DMS 273 (cell line): ENCODE data around the gene MTA2.
A peak's percentile ranks its signal among the peaks of the same experiment; 100 is the strongest.
"Not testable (repeated sequence)": the region's sequence is repeated elsewhere in the genome, so short reads cannot be mapped to it uniquely, and the experiment has no call there.

Source experiments
- DNase-seq: peaks from one replicate; lab custom pipeline; 2025; ENCODE audit not compliant: unreplicated experiment; lab: John Stamatoyannopoulos, UW

The MTA2 gene

DNA sequence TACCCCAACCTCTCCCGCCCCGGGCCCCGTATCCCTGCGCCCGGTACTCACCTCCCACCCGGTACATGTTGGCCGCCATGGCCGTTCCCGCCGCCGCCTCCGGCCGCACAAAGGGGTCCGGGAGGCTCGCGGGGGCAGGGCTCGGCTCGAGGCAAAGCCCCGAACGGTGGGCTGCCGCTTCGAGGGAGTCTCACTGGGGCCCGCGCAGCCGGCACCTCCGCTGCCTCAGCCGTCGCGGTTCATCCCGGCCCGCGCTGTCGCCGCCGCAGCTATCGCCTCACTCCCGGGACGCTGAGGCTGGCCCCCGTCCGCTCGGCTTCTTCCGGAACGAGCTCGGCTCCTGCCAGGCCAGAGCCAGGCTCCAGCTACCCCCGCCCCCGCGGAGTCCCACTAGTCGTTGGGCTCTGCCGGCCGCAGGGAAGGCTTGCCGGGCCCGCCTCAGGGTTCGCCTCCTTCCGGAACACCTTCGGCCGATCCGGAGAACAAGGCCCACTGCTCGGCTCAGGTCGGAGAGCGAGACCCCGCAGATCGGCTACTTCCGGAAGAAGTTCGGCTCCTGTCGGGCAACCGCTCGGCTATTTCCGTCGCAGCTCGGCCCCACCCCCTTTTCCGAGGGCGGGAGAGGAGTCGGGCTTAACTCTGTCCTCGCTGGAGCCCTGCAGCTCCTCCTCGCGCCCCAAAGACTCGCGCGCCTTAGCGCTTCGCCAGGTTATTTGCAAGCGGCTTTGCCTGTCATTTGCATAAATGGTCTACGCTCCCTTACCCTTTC is at the start of gene MTA2:
Gene MTA2, minus strand, starts transcription at position 494 of the 769 bp plus-strand sequence. Its CDS starts 415 bp downstream, at position 79.
- peak; percentile 98 for DNase-seq

DNA sequence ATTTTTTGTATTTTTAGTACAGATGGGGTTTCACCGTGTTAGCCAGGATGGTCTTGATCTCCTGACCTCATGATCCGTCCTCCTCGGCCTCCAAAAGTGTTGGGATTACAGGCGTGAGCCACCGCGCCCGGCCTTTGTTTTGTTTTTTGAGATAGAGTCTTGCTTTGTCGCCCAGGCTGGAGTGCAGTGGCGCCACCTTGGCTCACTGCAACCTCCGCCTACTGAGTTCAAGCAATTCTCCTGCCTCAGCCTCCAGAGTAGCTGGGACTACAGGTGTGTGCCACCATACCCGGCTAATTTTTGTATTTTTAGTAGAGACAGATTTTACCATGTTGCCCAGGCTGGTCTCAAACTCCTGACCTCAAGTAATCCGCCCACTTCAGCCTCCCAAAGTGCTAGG is 48.6 kb upstream of the MTA2 start:
- not testable (repeated sequence) for DNase-seq

DNA sequence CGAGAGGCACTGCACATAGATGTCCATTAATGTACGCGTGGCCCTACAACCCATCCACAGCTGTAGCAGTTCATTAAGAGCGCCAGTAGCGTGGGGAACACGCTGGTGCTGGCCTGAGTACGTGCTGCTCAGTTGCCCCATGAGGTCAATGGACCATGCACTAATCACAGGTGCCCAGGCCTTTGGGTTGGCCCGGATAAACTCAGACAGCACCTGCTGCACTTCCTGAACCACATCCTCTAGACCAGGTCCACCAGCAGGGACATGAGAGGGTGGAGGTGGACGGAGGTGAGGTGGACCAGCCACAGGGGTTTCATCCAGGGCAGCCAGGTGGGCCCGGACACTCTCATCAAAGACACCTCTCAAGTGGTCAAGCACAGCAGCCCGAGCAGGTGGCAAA is 47.8 kb upstream of the MTA2 start:
- no peak for DNase-seq

DNA sequence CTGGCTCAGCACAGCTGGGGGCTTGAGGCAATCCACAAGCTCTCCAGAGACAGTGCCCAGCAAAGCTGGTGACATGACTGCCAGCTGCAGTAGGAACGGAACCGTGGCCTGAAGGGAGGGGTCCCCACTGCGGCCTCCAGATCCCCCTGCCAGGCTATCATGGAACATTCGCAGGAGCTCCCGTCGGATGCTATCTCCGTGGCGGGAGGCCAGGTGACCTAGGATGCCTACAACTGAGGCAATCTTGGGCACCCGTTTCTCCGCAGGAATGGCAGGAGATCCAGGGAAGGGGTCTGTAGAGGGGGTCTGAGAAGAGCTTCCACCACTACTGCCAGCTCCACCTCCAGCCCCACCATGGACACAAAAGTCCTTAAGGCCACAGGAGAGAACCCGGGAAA is 47.3 kb upstream of the MTA2 start:
- DNase-seq = no peak

DNA sequence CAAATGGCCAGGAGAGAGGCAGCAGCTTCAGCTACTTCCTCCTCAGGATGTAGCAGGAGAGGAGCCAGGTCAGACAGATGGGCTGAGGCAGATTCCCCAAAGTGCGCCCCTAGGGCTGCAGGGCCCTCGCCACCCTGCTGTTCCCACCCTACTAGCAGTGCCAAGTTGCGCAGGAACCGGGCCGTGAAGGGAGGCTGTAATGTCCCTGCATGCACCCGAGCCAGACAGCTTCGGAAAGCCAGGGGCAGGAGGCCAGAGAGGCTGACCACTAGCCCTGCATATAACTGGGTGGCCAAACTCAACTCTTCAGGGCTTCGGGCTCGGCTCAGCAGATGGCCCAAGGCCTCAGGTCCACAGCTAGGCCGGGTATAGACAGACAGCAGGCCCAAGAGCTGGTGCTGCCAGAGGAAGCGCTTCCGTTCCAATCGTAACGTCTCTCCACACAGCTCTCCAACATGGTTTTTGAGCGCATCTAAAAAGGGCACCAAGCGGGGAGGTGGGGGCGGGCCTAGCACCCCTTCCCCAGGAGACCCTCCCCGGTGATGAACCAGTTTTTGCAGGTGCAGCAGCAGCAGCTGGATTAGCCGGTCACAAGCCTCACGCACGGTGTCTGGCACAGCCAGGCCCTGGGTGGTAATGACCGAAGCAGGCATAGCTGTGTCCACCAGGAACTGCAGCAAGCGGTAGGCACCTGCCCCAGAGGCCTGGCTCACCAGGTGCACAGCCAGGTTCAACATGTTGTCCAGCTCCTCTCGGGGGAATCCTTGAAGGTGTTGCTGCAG is 46.7 kb upstream of the MTA2 start:
- DNase-seq = peak; percentile 11

DNA sequence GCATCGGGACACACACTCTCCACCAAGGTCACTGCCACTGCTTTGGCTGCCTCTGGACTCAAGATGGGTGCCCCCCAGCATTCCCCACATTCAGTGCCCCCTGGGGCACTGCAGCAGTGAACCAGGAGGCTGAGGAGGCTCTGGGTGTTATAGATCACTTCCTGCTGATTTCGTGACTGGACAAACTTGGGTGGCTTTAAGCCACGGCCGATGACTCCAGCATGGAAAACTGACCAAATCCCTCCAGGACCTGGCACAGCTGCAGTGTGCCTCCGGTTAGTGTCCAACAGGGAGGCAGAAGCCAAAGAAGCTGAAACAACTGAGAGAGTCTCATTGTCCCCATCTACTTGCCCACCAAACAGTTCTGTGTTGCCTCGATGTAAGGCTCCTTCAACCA is 45.9 kb upstream of the MTA2 start:
- DNase-seq = no peak

DNA sequence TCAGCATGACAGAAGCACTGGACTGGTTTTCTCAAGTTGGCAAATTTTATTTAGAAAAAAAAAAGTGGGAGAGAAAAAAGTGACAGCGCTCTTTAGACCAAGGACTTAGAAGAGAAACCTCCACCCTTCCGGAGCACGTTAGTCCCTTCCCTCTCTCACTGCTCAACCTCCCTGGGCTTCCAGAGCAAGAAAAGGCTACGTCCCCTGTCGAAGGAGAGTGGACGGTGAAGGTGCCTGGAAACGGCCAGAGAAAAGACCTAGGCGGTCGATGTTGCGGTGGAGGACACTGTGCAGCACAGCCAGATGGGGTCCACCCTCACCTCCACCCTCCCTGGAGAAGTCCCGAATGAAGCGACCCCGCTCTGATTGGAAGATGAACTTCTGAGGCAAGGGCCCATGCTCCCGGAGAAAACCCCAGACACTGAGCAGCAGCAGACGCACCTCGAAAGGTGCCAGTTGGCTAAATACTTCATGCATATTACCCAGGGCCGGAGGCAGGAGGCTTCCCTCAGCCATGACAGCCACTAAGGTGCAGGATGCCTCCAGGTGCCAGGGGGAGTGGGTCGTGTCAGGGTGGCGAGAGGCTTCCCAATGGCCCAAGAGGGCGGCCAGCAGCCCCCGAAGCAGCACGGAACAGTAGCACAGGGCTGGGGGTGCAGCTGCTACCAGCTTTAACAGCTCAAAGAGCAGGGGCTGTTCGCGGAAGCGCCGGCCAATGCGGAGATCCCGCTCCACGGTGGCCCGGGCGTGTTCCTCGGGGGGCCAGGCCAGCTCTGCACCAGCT is 45.4 kb upstream of the MTA2 start:
- DNase-seq = no peak

DNA sequence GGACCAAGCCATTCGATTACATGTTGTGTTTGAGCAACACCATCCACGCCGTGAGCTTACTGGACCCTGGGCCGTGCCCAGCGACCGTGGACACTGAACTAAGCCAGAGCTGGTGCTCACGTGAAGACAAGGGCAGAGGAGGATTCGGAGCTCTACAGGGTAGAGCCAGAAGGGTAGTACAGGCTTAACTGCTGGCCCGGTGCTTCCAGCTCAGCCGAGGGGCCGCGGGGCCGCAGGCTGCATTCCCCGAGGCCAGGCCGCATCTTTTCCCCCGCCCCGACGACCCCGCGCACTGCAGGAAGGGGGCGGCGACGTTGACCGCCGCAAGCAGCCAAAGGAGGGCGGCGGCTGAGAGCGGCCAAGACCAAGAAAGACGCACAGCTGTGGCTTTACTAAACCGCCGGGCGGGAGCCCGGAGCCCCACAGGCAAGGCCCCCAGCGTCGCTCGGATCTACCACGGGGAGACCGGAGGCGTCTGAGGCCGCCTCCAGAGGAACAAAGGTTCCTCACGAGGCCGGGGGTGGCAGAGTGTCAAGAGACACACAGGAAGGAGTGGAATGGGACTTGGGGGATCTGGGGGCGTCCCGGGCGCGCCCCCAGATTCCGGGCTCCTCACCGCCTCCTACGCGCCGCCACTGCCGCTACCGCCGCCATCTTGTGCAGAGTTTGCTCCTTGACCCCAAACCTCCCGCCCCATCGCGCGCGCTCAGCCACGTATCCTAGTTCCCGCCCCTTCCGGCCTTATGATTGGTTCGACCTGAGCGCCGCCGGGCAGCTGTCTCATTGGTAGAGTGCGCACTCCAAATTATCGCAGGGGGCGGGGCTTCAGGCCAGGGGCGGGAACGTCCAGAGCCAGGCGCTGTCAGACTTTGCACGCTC is 44.5 kb upstream of the MTA2 start, which contains the start of gene GANAB:
Gene GANAB, minus strand, starts transcription at position 668 of the 879 bp plus-strand sequence. Its CDS starts 14 bp downstream, at position 654.
- peak; percentile 98 for DNase-seq

DNA sequence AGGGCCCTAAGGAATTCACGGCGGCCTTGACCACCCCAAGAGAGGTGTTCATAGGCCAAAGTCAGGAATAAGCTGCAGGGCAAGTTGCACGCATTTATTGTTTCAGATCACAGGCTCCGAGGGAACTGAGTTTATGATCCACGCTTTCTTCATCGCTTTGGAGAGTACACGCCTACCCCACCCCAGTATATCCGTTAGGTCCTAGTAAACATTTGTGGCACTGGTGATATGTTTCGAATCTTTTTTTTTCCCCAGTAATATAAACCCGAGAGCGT is 43.9 kb upstream of the MTA2 start:
- no peak for DNase-seq

DNA sequence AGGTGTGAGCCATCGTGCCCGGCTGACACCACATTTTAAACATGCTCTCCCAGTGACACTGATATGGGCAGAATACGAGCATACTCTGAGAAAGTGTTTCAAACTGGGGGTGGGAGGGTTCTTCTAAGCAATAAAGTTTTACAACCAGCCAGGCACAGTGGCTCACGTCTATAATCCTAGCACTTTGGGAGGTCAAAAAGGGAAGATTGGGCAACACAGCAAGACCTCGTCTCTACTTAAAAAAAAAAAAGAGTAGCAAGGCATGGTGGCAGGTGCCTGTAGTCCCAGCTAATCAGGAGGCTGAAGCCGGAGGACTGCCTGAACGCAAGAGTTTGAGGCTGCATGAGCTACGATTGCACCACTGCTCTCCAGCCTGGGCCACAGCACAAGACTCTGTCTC is 42.6 kb upstream of the MTA2 start:
- DNase-seq = no peak

DNA sequence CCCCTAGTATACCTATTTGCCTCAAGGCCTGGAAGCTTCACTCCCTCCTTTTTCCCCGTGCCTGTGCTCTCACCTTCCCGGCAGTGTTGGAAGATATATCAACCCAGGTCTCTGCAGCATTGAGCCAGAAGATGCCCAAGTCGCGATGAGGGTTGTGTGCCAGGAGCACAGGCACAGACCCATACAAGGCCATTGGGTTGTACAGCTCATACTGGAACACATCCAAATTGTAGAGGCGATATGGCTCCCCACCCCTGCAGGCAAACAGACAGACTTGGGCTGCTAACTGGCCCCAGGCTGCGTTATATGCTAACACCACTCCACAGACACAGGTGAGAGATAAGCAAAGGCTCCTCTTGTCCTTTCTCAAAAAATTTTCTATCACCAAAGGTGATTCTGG is 30.8 kb upstream of the MTA2 start:
- no peak for DNase-seq

DNA sequence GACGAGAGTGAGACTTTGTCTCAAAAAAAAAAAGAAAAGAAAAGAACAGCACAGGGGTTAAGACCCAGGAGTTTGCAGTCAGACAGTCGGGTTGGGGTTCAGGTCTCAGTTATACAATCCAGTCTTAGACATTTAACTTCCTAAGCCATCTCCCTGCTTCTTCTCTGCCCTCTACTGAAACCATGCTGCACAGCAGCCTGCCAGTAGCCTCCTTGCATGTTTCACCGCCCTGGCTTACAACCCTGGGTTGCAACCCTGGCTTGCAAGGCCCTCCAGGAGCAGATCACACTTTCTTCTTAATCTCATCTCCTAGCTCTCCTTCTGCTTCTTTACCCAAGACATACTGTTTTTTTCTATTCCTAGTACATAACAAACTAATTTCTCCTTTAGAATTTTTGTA is 26.0 kb upstream of the MTA2 start:
- DNase-seq = no peak

DNA sequence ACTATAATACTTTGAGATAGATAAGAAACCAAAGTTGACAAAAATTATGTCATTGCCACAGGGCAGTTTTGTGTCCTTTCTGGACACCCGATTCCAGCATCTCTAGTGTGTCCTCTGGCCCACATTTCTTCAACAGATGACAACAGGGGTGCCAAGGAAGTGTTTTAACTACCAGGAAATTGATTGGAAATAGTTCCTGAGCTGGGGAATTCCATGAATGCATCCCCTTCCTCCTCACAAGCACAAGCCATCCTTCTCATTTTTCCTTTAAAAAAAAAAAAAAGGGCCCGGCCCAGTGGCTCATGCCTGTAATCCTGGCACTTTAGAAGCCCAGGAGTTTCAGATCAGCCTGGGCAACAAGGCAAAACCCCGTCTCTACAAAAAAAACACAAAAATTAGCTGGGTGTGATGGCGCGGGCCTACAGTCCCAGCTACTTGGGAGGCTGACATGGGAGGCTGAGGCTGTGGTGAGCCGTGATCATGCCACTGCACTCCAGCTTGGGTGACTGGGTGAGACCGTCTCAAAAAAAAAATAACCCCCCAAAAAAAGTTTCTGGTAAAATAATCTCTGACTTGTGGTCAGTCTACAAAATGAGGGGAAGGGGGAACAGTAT is 20.9 kb upstream of the MTA2 start:
- DNase-seq = no peak

DNA sequence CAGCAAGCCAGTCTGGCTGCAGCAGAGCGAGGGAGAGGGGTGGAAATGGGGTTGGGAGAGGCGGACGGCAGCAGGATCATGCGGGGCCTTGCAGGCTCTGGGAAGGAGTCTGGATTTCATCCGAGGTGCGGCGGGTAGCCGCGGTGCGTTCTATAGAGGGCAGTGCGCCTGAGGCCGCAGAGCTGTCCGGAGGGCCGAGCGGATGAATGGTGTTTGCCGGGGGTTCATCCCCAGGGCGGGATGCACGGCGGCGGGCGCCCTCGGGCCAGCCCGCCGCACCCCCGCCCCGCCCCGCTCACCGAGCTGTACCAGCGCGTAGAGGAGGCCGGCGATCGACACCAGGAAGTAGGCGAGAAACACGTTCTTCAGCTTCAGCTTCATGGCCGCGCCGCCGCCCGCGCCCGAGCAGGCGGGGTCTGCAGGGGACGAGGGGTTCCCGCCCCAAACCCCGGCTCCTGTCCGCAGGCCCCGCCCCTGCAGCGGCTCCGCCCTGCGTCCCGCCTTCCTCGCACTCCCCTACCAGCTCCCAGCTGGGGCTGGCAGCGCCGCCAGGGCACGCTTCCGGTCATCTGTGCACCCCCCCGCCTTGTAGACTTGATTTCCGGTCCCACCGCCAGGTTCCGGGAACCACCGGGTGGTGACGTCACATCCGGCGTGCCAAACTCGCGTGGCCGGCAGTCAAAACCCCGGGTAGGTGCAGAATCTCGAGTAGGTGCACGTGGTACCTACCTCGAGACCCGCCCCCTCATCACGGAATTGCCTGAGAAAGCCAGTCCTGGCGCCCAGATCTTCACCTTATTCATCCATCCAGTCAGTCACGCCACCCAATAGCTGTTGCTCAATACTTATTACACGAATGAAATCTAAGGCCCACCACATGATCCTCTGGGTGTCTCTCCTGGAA is 20.2 kb upstream of the MTA2 start, which contains the start of gene B3GAT3:
Gene B3GAT3, minus strand, starts transcription at position 420 of the 904 bp plus-strand sequence. Its CDS starts 39 bp downstream, at position 381.
- DNase-seq = peak; percentile 96

DNA sequence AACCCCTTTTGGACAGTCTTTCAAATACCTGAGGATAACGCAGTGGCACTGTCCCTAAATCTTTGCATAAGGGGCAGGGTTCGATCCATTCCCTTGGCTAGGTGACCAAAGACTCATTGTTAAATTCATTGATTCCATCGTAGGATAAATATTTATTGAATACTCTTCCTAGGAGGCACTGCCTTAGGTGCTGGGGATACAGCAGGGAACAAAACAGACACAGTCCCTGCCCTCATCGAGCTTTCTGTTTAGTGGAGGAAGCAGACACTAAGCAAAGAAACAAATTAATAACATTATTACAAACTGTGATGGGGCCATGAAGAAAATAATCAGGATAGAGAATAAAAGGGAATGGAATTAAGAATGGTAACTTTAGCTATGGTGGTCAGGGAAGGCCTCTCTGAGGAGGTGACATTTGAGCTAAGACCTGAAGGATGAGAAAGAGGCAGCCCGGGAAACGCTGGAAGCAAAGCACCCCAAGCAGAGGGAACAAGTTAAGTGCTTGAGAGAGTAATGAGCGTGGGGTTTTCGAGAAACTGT is 19.4 kb upstream of the MTA2 start:
- DNase-seq = no peak

DNA sequence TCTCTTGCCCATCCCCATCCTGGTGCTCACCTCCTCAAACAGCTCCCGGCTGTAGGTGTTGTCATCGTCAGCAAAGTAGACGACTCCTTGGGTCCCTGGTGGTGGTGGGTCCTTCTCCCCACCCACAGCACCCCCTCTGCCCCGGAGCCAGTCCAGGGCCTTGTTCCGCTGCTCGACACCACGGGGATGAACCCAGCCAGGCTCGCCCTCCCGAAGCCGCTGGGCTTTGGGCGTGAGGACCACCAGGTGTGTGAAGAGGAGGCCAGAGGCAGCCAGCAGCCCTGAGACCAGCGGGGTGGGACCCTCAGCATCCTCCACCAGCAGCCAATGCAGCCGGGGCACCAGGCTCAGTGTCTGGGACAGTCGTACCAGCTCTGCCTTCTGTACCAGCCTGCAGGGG is 15.3 kb upstream of the MTA2 start:
- DNase-seq = not testable (repeated sequence)

DNA sequence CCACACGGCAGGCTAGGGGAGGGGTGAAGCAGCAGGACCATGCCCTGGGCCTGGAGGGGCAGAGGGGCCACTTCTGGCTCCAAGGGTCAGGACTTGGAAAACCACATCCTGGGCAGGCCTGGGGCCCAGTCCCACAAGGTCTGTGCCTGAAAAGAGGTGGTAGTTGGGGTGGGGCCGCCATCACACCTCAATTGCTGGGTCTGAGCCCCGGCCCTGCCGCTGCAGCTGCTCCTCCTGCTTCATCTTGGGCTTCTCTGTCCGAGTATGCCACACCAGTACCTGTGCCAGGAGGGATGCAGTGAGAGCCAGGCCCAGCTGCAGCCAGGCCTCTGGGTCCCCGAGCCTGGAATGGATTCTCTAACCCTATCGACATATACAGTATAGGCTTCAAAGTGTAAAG is 13.9 kb upstream of the MTA2 start:
- DNase-seq = no peak

DNA sequence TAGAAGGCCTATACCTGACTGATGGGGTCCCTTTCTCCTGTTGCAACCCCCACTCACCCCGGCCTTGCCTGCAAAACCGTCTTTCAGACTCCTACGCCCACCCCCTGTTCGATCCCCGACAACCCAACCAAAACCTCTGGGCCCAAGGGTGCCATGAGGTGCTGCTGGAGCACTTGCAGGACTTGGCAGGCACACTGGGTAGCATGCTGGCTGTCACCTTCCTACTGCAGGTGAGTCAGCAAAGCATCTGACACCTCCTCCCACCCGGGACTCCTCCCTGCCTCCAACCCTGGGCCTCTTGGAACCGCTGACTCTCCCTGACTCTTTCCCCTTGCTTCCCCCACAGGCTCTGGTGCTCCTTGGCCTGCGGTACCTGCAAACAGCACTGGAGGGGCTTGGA is 12.6 kb upstream of the MTA2 start:
- DNase-seq = no peak

DNA sequence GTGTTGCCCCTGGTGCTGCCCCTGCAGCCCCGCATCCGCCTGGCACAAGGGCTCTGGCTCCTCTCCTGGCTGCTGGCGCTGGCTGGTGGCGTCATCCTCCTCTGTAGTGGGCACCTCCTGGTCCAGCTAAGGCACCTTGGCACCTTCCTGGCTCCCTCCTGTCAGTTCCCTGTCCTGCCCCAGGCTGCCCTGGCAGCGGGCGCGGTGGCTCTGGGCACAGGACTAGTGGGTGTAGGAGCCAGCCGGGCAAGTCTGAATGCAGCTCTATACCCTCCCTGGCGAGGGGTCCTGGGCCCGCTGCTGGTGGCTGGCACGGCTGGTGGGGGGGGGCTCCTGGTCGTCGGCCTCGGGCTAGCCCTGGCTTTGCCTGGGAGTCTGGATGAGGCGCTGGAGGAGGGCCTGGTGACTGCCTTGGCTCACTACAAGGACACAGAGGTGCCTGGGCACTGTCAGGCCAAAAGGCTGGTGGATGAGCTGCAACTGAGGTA is 11.7 kb upstream of the MTA2 start:
- no peak for DNase-seq
